Stimulated activated CD4-positive, alpha-beta T cell treated with anti-CD3 and anti-CD28 coated beads, Interleukin-12 subunit alpha, Interleukin-12 subunit beta, amount 100 ng/mL, for 24 hours (primary cell): ENCODE measurements around the gene RIPOR3.
"Not testable (repeated sequence)": the region's sequence is repeated elsewhere in the genome, so short reads cannot be mapped to it uniquely, and the experiment has no call there.

Source experiments
- DNase-seq, 2 experiments: peaks; one replicate each; pipeline ENCODE4 v3.0.0-alpha.2; 2020; ENCODE audit warnings: low read depth in 2 of 2

Gene RIPOR3

GRCh38 chr20:50552979-50553378, 138.4 kb downstream of the RIPOR3 start:
- DNase-seq, result no peak

DNA sequence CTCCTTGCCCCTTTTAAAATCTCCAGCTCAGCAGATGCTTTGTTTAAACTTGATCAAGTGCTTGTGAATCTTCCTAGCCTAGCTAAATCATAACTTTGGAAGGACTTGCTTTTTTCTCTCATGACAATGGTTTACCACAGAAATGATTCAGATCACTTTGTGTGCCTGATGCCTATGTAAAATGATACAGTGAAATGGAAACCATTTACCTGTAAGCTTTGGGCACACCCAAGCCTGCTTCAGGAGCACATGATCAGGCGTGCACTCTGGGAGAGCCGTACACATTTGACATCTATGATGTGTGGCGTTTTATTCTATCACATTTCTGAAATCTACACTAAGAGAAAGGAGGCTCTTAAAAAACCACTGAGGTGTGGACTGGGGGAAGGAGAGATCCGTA, 140.1 kb downstream of the RIPOR3 start:
- DNase-seq, result no peak

GRCh38 chr20:50550531-50550930, 140.8 kb downstream of the RIPOR3 start:
- no peak for DNase-seq

DNA sequence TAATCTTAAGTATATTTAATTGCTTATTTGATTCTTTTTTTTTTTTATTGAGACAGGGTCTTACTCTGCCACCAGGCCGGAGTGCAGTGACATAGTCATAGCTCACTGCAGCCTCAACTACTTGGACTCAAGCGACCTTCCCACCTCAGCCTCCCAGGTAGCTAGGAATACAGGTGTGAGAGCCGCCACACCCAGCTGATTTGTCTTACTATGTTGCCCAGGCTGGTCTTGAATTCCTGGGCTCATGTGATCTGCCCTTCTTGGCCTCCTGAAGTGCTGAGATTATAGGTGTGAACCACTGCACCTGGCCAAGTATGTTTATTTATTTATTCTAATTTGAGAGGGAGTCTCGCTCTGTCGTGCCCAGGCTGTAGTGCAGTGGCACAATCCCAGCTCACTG, 142.9 kb downstream of the RIPOR3 start:
- no peak for DNase-seq

GRCh38 chr20:50547964-50548363, 143.4 kb downstream of the RIPOR3 start:
- DNase-seq, result no peak

- no peak for DNase-seq
Measured at GRCh38 chr20:50546729-50547314, 144.5 kb downstream of the RIPOR3 start.

DNA sequence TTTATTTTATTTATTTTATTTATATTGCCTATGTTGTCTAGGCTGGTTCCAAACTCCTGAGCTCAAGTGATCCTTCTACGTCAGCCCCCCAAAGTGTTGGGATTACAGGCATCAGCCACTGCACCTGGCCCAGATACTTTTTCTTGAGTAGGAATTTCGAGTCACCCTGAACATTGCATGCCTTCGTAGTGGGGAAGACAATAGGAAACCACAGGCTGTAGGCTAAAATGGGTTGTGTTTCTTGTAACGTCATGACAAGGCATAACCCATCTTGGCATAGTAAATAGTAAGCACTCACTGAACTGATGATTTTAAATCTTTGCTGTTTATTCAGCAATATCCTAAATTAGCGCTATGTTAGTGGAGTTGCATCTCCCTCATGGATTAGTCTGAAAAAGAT, 146.2 kb downstream of the RIPOR3 start:
- DNase-seq, result no peak

DNA sequence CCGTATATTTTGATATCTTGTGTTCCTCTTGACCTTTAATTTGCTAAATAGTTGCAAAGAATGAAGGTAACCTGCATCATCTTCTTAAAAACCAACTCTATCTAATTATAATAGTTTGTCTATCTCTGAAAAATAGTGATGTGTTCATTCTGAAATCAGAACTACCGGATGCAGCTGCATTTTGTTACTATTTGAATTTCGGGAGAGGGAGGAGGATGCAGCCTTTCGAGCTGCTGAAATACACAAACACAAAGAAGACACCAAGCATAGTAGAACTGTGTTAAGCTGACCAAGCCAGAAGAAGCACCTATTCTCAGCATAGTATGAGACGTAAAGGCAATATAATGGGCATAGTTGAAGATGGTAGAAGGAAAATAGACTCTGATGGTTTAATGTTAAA, 148.0 kb downstream of the RIPOR3 start:
- DNase-seq, result no peak

GRCh38 chr20:50541606-50542041, 149.7 kb downstream of the RIPOR3 start:
- DNase-seq, result no peak

DNA sequence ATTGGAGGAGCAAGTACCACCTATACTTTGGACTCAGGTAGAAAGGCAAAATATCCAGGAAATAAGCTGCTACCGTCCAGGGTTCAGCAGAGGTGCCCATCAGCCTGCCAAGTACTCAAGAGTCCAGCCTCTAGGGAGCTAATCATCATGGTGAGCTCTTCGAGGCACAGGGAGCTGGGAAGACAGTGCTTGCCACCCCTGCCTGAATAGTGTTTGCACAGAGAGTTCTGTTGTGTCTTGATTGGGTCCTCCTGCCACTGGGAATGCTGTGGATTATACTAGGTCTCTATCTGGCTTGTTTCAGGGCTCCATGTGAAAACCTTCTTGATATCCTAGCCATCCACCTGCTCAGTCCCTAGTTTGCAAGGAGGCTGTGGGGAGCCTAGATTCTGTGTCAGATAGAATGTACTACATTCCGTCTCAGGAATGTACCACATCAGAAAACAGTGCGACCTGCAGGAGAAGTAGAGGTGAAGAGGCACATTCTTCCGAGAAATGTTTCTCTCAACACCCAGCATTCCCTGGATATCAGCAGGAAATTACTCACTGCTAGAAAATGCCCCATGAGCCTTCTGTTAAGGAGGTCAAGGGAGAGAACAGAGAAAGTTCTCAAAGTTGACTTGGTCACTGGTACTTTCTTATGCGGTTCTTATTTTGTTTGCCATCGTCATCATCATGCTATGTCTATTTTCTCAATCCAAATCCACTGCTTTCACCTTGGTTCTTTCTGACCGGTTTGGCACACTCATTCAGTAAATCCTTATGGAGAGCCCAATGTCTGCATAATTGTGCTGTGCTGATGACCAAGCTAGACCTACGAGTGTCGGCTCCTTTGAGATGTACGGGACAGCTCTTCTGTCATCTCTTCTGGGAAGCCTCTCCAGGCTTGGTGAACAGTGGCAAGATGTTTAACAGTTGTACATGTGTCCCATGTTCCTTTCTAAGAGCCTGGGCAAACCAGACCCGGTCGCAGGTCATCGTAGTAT, 150.4 kb downstream of the RIPOR3 start:
- no peak for DNase-seq

GRCh38 chr20:50539798-50540197, 151.5 kb downstream of the RIPOR3 start:
- DNase-seq, result not testable (repeated sequence)

- DNase-seq, result no peak
Measured at GRCh38 chr20:50538276-50538675, 153.1 kb downstream of the RIPOR3 start.

GRCh38 chr20:50537546-50538201, 153.7 kb downstream of the RIPOR3 start:
- no peak for DNase-seq

GRCh38 chr20:50536333-50536732, 155.0 kb downstream of the RIPOR3 start:
- no peak for DNase-seq
